HG03103 (cell line): ENCODE results near the gene PITPNC1.
"Not testable (repeated sequence)": the region's sequence is repeated elsewhere in the genome, so short reads cannot be mapped to it uniquely, and the experiment has no call there.

Experiments used
- ATAC-seq: cut with Tn5 transposase; IDR thresholded peaks from one replicate; pipeline ENCODE4 v1.9.1; 2021; ENCODE audit warnings: low read depth; ENCODE audit not compliant: unreplicated experiment

PITPNC1 gene

DNA sequence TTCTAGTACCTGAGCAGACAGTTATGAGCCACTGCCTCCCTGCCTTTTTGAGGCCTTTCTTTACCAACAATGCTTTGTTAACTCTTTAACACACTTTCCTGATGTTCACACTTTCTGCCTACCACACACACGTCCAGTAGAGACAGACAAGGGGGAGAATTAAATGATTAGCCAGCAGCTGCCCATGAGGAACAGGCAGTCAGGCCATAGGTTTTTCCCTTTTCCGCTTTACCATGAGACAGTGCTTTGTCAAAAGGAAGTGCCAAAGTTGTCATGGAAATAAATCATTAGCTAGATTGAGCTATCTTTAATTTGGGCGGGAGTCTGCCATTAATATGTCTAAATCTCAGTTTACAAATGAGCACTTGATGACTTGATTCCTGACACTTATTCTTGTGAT is 102.1 kb downstream of the PITPNC1 start:
- ATAC-seq, result no peak

- not testable (repeated sequence) for ATAC-seq
These were observed 103.9 kb downstream of the PITPNC1 start for GRCh38 chr17:67480959-67481358.

GRCh38 chr17:67481808-67482207 is 104.7 kb downstream of the PITPNC1 start:
- no peak for ATAC-seq

DNA sequence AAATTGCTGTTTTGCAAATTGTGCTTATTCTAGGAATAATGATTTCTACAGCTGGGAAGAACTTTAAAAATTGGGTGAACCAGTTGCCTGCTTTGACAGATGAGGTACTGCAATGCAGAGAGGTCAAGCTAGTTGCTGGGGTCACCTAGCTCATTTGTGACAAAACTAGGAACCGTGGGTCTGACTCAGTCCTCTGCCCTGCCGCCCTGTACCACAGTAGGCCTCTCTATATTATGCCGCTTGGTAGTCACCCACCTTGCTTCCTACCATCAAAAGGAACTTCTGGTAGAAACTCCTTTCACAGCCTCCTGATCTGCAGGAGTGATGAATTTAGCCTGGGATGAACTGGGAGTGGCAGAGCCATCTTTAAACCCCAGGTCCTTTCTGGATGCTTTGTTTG is 105.7 kb downstream of the PITPNC1 start:
- no peak for ATAC-seq

DNA sequence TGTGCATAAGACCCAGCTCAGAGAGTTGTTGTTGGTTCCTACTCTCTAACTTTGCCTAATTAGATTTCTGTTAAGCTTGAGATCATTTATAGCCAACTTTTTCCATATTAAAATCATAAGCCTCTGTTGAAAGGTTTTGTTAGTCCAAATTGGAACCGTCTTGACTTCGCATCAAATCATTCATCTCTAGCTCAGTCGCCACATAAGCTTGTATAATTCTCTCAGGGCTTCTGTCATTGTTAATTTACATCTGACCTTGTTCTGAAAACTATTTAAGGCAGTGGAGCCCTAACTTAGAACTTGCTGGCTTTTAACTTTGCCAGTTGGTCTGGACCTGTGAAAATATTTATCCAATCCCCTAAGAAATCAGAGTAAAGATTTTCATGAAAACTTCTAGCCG is 107.2 kb downstream of the PITPNC1 start:
- ATAC-seq, result no peak

- no peak for ATAC-seq
These were observed 108.6 kb downstream of the PITPNC1 start for GRCh38 chr17:67485666-67486065.

- no peak for ATAC-seq
These were observed 110.4 kb downstream of the PITPNC1 start for GRCh38 chr17:67487506-67487905.

DNA sequence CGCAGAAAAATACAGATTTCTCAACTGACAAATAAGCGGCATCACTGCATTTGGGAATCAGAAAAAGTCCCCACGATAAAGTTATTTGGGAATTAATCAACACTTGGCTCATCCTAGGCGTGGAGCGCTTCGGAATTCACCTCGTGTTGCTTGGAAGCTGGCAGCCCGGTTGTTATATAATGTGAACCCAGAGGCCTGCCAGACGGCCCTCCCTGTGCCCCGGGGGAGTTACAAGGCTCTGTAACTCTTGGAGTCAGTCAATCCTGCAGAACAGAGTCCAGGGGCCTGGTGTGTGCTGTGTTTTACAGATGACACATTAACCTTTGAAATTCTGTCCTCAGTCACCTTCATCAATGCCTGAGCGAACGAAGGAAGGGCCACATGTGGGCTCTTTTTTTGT is 111.1 kb downstream of the PITPNC1 start:
- no peak for ATAC-seq

DNA sequence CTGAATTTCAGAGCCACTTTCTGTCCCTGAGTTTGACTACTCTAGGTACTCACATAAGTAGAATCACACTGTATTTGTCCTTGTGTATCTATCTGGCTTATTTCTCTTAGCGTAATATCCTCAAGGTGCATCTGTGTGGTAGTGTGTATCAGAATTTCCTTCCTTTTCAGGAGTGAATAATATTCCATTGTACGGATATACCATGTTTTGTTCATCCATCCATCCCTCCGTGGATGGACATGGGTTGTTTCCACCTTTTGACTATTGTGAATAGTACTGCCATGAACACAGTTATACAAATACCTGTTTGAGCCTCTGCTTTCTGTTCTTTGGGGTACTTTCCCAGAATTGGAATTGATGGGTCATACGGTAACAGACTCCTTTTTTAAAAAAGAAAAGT is 111.7 kb downstream of the PITPNC1 start:
- no peak for ATAC-seq

DNA sequence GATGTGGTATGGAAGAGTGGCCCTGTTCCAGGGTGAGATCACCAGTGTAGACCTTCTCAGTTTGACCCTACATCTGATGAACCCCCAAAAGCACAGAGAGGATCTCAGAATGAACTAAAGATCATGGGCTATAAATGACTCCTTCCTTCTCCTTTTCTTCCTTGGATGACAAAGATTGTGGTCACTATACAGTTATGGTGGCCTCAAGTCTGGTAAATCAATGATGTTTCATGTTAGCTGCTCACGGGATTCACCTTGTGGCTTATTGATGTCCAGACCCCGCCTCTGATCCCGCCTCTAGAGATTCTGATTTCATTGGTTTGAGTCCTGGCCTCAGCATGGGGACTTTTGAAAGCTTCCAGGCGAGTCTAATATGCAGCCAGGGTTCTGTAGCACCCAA is 112.2 kb downstream of the PITPNC1 start:
- no peak for ATAC-seq

- ATAC-seq, result no peak
These were observed 113.4 kb downstream of the PITPNC1 start for GRCh38 chr17:67490471-67490870.

GRCh38 chr17:67491009-67491680 is 114.1 kb downstream of the PITPNC1 start:
- no peak for ATAC-seq

- no peak for ATAC-seq
These were observed 114.6 kb downstream of the PITPNC1 start for GRCh38 chr17:67491681-67492024.

DNA sequence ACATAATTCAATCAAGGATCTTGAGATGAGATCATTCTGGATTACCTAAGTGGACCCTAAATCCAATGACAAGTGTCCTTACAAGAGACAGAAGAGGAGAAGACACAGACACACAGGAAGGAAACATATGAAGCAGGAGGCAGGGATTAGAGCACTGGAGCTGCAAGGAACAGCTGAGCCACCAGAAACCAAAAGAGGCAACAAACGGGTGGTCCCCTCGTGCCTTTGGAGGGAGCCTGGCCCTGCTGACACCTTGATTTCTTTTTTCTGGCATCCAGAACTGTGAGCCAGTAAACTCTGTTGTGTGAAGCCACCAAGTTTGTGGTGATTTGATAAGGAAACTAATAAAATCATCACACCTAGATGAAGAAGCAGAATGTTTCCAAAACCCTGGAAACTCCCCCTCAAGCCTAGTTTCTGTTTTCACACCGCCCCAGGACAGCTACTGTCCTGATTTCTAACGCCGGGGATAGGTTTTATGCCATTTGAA is 115.2 kb downstream of the PITPNC1 start:
- ATAC-seq, result no peak

DNA sequence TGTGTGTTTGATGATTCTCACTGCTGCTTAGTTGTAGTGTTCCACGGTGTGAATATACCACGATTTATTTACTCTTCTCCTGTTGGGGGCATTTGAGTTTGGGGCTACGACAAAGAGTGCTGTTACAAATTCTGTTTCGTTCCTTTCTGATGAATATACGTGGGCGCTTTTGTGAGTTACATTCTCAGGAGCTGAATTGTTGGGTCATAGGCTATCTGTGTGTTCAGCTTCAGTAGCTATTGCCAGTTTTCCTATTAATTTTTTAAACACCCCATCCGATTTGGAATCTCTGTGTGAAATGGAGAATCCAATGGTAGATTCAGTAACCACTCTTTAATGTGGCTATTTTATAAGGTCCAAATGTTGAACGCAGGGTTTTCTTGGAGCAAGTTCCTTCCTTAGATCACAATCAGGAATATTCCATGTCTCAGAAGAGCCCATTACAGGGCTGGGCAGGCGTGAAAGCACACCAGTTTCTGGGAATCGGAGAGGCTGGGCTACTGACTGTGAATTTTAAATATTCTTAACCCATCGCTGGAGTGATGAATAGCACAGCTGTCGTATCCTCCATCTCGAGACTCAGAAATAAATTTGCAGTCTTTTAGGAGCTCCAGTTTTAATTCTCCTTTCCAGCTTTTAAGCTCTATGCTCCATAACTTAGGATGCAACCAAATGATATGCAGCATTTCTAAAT is 115.9 kb downstream of the PITPNC1 start:
- no peak for ATAC-seq

DNA sequence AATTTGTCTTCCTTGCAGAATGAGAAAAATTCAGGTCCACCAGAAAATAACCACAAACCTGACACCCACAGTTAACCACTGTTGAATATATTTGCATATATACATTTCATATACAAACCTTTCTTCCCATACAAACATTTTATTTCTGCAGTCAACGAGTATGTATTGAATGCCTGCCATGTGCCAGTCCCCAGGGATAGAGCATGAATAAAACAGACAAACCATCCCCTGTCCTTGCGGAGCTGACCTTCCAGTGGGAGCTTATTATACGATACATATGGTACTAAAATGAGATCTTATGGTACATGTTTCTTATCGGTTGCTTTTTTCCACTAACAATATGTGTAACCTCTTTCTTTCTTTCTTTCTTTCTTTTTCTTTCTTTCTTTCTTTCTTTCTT is 116.7 kb downstream of the PITPNC1 start:
- ATAC-seq, result no peak

- ATAC-seq, result not testable (repeated sequence)
These were observed 118.5 kb downstream of the PITPNC1 start for GRCh38 chr17:67495534-67495933.

DNA sequence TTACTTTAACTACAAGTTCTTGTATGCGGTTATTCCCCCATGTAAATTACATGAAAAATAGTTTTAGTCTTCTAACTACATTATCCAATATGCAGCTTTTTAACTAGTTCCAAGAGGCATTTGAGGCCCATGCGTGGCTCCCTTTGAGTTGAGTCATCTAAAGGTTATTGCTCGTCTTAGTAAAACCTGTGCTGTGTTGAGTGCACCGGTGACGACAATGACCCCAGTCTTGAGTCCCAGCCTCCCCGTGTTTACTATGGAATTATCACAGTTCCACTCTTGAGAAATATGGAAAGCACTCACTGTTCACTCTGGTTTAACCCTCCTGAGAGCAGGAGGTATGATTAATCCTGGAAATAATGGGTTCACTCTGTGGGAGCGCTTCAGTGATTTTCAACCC is 119.2 kb downstream of the PITPNC1 start:
- ATAC-seq, result no peak

- ATAC-seq, result no peak
These were observed 122.6 kb downstream of the PITPNC1 start for GRCh38 chr17:67499685-67500084.

DNA sequence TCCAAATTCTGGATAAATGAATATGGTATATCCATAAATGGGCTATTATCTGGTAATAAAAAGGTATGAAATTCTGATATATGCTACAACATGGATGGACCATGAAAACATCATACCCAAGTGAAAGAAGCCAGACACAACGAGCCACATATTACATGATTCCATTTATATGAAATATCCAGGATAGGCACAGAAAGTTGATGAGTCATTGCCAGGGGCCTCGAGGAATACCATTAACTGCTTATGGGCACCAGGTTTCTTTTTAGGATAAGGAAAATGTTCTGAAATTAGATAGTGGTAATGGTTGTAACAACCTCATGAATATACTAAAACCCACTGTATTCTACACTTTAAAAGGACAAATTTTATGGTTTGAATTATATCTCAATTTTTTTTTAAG is 123.2 kb downstream of the PITPNC1 start:
- ATAC-seq, result no peak

- ATAC-seq, result no peak
These were observed 123.7 kb downstream of the PITPNC1 start for GRCh38 chr17:67500677-67501300.

DNA sequence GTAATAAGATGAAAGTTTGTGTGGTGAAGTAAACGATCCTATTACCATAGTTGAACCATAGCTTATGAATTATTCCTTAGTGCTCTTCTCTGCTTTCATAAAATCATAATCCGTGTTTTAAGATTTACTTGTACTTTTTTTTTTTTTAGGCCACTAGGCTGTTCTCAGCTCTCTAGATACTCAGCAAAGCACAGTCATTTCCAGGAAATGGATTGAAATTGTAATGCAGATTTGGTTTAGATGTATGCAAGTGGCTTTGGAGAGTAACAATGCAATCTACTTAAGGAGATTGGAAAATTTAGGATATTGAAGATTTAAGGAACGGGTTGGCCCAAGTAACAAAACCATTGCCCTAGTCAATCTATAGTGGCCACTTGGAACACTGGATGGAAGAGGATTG is 125.1 kb downstream of the PITPNC1 start:
- no peak for ATAC-seq
